HT-29 (cell line): ENCODE measurements around the gene TOMM20. TPM values are rescaled to one million over a fixed set of nuclear protein-coding genes. Genes with fewer than 3 reads are reported as not detected.

ENCODE experiments used
- DNase-seq: peaks from one replicate; pipeline ENCODE4 v3.0.0-alpha.2; 2015; ENCODE audit warnings: low spot score
- total RNA-seq: library from RNA; depleted of rRNA; stranded (reverse); fragments of >200 nt; shearing (Covaris generic); gene quantifications from 2 replicates; pipeline ENCODE4 v1.2.3, GENCODE V29; 2014

TOMM20 gene
- total RNA-seq, 1 experiment from 2014 or later, result 49.0 TPM

- no peak for DNase-seq
Measured at GRCh38 chr1:235134171-235134570, 5.5 kb upstream of the TOMM20 start.

GRCh38 chr1:235133086-235133485, 4.4 kb upstream of the TOMM20 start:
- DNase-seq, result no peak

- no peak for DNase-seq
Measured at GRCh38 chr1:235131961-235132360, 3.3 kb upstream of the TOMM20 start.

GRCh38 chr1:235130766-235131270, 2.2 kb upstream of the TOMM20 start:
- no peak for DNase-seq

- no peak for DNase-seq
Measured at GRCh38 chr1:235129774-235130570, 1.3 kb upstream of the TOMM20 start.

GRCh38 chr1:235127732-235128455, 743 bp downstream of the TOMM20 start:
- no peak for DNase-seq

- DNase-seq, result peak; percentile 19
Measured at GRCh38 chr1:235127203-235127602, 1.4 kb downstream of the TOMM20 start.

- DNase-seq, result no peak
Measured at GRCh38 chr1:235124665-235125064, 4.0 kb downstream of the TOMM20 start.

- DNase-seq, result no peak
Measured at GRCh38 chr1:235124111-235124510, 4.5 kb downstream of the TOMM20 start.

GRCh38 chr1:235122348-235122747, 6.3 kb downstream of the TOMM20 start:
- DNase-seq, result no peak

GRCh38 chr1:235113183-235113917, 15.3 kb downstream of the TOMM20 start:
- DNase-seq, result no peak

GRCh38 chr1:235112297-235113182, 16.1 kb downstream of the TOMM20 start:
- DNase-seq, result no peak

GRCh38 chr1:235111107-235111506, 17.5 kb downstream of the TOMM20 start:
- no peak for DNase-seq

GRCh38 chr1:235108876-235109275, 19.8 kb downstream of the TOMM20 start:
- no peak for DNase-seq

- DNase-seq, result no peak
Measured at GRCh38 chr1:235108185-235108593, 20.4 kb downstream of the TOMM20 start.

GRCh38 chr1:235107368-235108184, 21.1 kb downstream of the TOMM20 start:
- DNase-seq, result no peak

- DNase-seq, result no peak
Measured at GRCh38 chr1:235106457-235106856, 22.2 kb downstream of the TOMM20 start.

GRCh38 chr1:235105051-235106043, 23.3 kb downstream of the TOMM20 start:
- no peak for DNase-seq

GRCh38 chr1:235102993-235103411, 25.6 kb downstream of the TOMM20 start:
- DNase-seq, result no peak
